Thyroid gland (tissue), 4 donors: Measurements from ENCODE around the gene TMEM45A. TPM values are rescaled to one million over a fixed set of nuclear protein-coding genes. Genes with fewer than 3 reads are reported as not detected.

Experiments used
- DNase-seq, 2 donors: peaks; one replicate each; pipeline ENCODE4 v3.0.0-alpha.2; 2019
- H3K27ac ChIP-seq, 3 donors: fragments of 200-600 bp; sonication (generic); 1 replicate in 2 of 3; 2 replicates in 1 of 3; pipeline ENCODE4 v1.5.1; 2016 to 2019; ENCODE audit warnings: mild to moderate bottlenecking in 1 of 3, moderate library complexity in 1 of 3
- H3K27me3 ChIP-seq: fragments of 200-600 bp; sonication (generic); one replicate; pipeline ENCODE4 v1.5.1; 2019
- H3K36me3 ChIP-seq, 2 donors: fragments of 200-600 bp; sonication (generic); one replicate each; pipeline ENCODE4 v1.5.1; 2016 to 2019
- H3K4me1 ChIP-seq, 2 donors: fragments of 200-600 bp; sonication (generic); one replicate each; pipeline ENCODE4 v1.5.1; 2017 to 2019
- H3K4me3 ChIP-seq, 3 donors: fragments of 200-600 bp; sonication (generic); replicated peaks in 1 of 3; 1 replicate in 2 of 3; 2 replicates in 1 of 3; pipeline ENCODE4 v1.5.1; 2016; ENCODE audit warnings: mild to moderate bottlenecking in 1 of 3
- H3K9me3 ChIP-seq: fragments of 200-600 bp; sonication (generic); one replicate; pipeline ENCODE4 v1.5.1; 2017
- POLR2A ChIP-seq, 2 donors: fragments of 450-650 bp; IDR thresholded peaks; one replicate each; pipeline ENCODE4 v1.6.1; 2017; ENCODE audit warnings: antibody characterized with exemption in 2 of 2, mild to moderate bottlenecking in 2 of 2, moderate library complexity in 1 of 2
- WGBS, 2 donors: methylation state at CpG; one replicate each; pipeline ENCODE4 v1.1.5; 2017; 5-methylcytosine and 5-hydroxymethylcytosine counted together
- intact Hi-C: fragments of 100-400 bp; cut with DNase I; formaldehyde crosslinking; loops from one replicate; pipeline ENCODE4 v1.15.1; 2023
- total RNA-seq, 4 donors: library from RNA; depleted of rRNA; stranded (reverse); fragments of >200 nt; gene quantifications; one replicate each; pipeline ENCODE4 v1.2.3, GENCODE V29; 2016
- TF ChIP-seq, protein P1 (sequence below), 6 experiments: fragments of 200-600 bp in 3 of 6; fragments of 450-650 bp in 3 of 6; sonication (generic) in 3 of 6; IDR thresholded peaks; one replicate each; pipeline ENCODE4 v1.5.1; 2016 to 2019; ENCODE audit warnings: antibody characterized with exemption in 6 of 6, mild to moderate bottlenecking in 2 of 6, inconsistent platforms in 1 of 6, moderate library complexity in 1 of 6

Gene TMEM45A
- total RNA-seq, 4 donors from 2014 or later, result 11.7 to 22.2 (median 14.8) TPM

GRCh38 chr3:100482176-100482575 is 10.2 kb upstream of the TMEM45A start:
- Histone ChIP-seq H3K9me3 (no peaks in the 10 kb centered on the region), H3K36me3 (no peaks in the 10 kb centered on the region), H3K27ac (no peak overlapping the region), H3K4me1 (no peaks in the 10 kb centered on the region), H3K27me3 (no peaks in the 10 kb centered on the region), H3K4me3 (no peak overlapping the region)
- no peak for TF ChIP-seq POLR2A (IDR thresholded peaks at IDR 0.05)
- TF ChIP-seq, protein P1, sequence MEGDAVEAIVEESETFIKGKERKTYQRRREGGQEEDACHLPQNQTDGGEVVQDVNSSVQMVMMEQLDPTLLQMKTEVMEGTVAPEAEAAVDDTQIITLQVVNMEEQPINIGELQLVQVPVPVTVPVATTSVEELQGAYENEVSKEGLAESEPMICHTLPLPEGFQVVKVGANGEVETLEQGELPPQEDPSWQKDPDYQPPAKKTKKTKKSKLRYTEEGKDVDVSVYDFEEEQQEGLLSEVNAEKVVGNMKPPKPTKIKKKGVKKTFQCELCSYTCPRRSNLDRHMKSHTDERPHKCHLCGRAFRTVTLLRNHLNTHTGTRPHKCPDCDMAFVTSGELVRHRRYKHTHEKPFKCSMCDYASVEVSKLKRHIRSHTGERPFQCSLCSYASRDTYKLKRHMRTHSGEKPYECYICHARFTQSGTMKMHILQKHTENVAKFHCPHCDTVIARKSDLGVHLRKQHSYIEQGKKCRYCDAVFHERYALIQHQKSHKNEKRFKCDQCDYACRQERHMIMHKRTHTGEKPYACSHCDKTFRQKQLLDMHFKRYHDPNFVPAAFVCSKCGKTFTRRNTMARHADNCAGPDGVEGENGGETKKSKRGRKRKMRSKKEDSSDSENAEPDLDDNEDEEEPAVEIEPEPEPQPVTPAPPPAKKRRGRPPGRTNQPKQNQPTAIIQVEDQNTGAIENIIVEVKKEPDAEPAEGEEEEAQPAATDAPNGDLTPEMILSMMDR (IDR thresholded peaks at IDR 0.05), result no peak
- DNase-seq, result no peak
- 69 to 74% methylated on average over 2 of the region's 2 CpGs for WGBS, 2 donors
- intact Hi-C loops, result no loop called here

- DNase-seq, result no peak
- Histone ChIP-seq H3K36me3 (no peaks in the 10 kb centered on the region), H3K4me1 (no peaks in the 10 kb centered on the region), H3K4me3 (no peak overlapping the region), H3K27ac (no peak overlapping the region), H3K27me3 (no peaks in the 10 kb centered on the region), H3K9me3 (no peaks in the 10 kb centered on the region)
- TF ChIP-seq, protein P1 (IDR thresholded peaks at IDR 0.05), result no peak
- TF ChIP-seq POLR2A (IDR thresholded peaks at IDR 0.05), result no peak
- intact Hi-C loops, result no loop called here
- 91 to 99% methylated on average over 1 of the region's 1 CpG for WGBS, 2 donors
These were observed 8.9 kb upstream of the TMEM45A start for GRCh38 chr3:100483529-100483928.

- TF ChIP-seq POLR2A (IDR thresholded peaks at IDR 0.05), result no peak
- TF ChIP-seq, protein P1 (IDR thresholded peaks at IDR 0.05), result no peak
- no peaks in the 10 kb centered on the region for H3K27me3 ChIP-seq
- peaks cover 0 to 4% of the 10 kb centered on the region in 2 donors for H3K4me1 ChIP-seq
- no peaks in the 10 kb centered on the region for H3K36me3 ChIP-seq
- intact Hi-C loops, result no loop called here
- no peak for DNase-seq
- H3K27ac ChIP-seq, result no peak overlapping the region
- WGBS, 2 donors, result 91 to 97% methylated on average over 2 of the region's 2 CpGs
- no peak overlapping the region for H3K4me3 ChIP-seq
- H3K9me3 ChIP-seq, result no peaks in the 10 kb centered on the region
These were observed 5.6 kb upstream of the TMEM45A start for GRCh38 chr3:100486808-100487207.

DNA sequence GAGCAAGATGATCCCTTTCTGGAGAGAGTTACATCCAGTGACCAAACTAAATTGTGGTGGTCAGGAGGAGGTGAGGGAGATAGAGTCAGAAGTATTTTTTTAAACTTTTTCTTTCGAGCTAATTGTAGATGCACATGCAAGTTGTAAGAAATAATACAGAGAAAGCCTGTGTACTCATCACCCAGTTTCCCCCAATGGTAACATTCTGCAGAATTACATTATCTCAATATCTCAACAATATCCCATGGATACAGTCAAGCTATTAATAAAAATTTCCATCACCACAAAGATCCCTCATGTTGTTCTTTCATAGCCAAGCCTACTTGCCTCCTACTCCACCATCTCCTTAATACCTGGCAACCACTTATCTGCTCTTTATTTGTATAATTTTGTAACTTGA is 3.3 kb upstream of the TMEM45A start:
- Histone ChIP-seq H3K27ac (no peak overlapping the region), H3K4me1 (peaks cover 0 to 4% of the 10 kb centered on the region in 2 donors), H3K36me3 (no peaks in the 10 kb centered on the region), H3K4me3 (no peak overlapping the region), H3K9me3 (no peaks in the 10 kb centered on the region), H3K27me3 (no peaks in the 10 kb centered on the region)
- TF ChIP-seq POLR2A (IDR thresholded peaks at IDR 0.05), result no peak
- TF ChIP-seq, protein P1 (IDR thresholded peaks at IDR 0.05), result no peak
- WGBS, 2 donors, result 94 to 100% methylated on average over 1 of the region's 1 CpG
- intact Hi-C loops, result no loop called here
- DNase-seq, result no peak

- Histone ChIP-seq H3K4me3 (no peak overlapping the region), H3K27me3 (no peaks in the 10 kb centered on the region), H3K4me1 (peaks cover 0 to under 1% of the 10 kb centered on the region in 2 donors), H3K27ac (no peak overlapping the region), H3K9me3 (no peaks in the 10 kb centered on the region), H3K36me3 (no peaks in the 10 kb centered on the region)
- intact Hi-C loops, result no loop called here
- DNase-seq, result no peak
- TF ChIP-seq POLR2A (IDR thresholded peaks at IDR 0.05), result no peak
- TF ChIP-seq, protein P1 (IDR thresholded peaks at IDR 0.05), result no peak
These were observed 4.4 kb downstream of the TMEM45A start for GRCh38 chr3:100496711-100497261.
